Lung (tissue), 12 donors: ENCODE data around the gene PIAS2. TPM values are rescaled to one million over a fixed set of nuclear protein-coding genes. Genes with fewer than 3 reads are reported as not detected.

Experiments used
- ATAC-seq: fragments of 200-7000 bp; cut with Tn5 transposase; one replicate; pipeline ENCODE4 v1.9.1; 2020; ENCODE audit warnings: moderate number of reproducible peaks; ENCODE audit not compliant: insufficient read depth, low FRiP score
- DNase-seq, 3 donors: peaks; one replicate each; pipeline ENCODE4 v3.0.0-alpha.2; 2013 to 2017
- H3K27ac ChIP-seq, 2 donors: one replicate each; pipeline ENCODE4 v1.5.1; 2013; ENCODE audit warnings: mild to moderate bottlenecking in 2 of 2, moderate library complexity in 2 of 2, control low read depth in 1 of 2, inconsistent platforms in 1 of 2, low read depth in 1 of 2, low read length in 1 of 2
- H3K27me3 ChIP-seq, 3 donors: one replicate each; pipeline ENCODE4 v1.5.1; 2013; ENCODE audit warnings: low read length in 2 of 3; ENCODE audit not compliant: control insufficient read depth in 3 of 3, insufficient read depth in 3 of 3
- H3K36me3 ChIP-seq, 4 donors: one replicate each; pipeline ENCODE4 v1.5.1; 2013; ENCODE audit warnings: low read length in 4 of 4, mild to moderate bottlenecking in 1 of 4, moderate library complexity in 1 of 4; ENCODE audit not compliant: control insufficient read depth in 4 of 4, insufficient read depth in 4 of 4
- H3K4me1 ChIP-seq, 5 donors: one replicate each; pipeline ENCODE4 v1.5.1; 2013; ENCODE audit warnings: low read length in 5 of 5, mild to moderate bottlenecking in 2 of 5, moderate library complexity in 1 of 5; ENCODE audit not compliant: control insufficient read depth in 5 of 5, insufficient read depth in 5 of 5
- H3K4me3 ChIP-seq: one replicate; pipeline ENCODE4 v1.5.1; 2013; ENCODE audit warnings: mild to moderate bottlenecking, control low read depth, moderate library complexity
- H3K9ac ChIP-seq, 2 donors: one replicate each; pipeline ENCODE4 v1.5.1; 2013; ENCODE audit warnings: low read length in 2 of 2, control low read depth in 1 of 2; ENCODE audit not compliant: insufficient read depth in 1 of 2
- H3K9me3 ChIP-seq, 4 donors: one replicate each; pipeline ENCODE4 v1.5.1; 2013; ENCODE audit warnings: low read length in 3 of 4, mild to moderate bottlenecking in 1 of 4, moderate library complexity in 1 of 4; ENCODE audit not compliant: control insufficient read depth in 4 of 4, insufficient read depth in 3 of 4
- WGBS, 2 donors: extraction: QIAGEN DNeasy Blood & Tissue Kit; methylation state at CpG; one replicate each; pipeline ENCODE4 v1.1.7; 2013; 5-methylcytosine and 5-hydroxymethylcytosine counted together
- polyA plus RNA-seq, 2 donors: library from polyadenylated mRNA; stranded (reverse); fragments of 200-250 nt; gene quantifications; one replicate each; pipeline ENCODE4 v1.2.1, GENCODE V29; 2013
- total RNA-seq, 2 donors: library from RNA; depleted of rRNA in 1 of 2; stranded (reverse); fragments of >200 nt in 1 of 2; gene quantifications; one replicate each; pipeline ENCODE4 v1.2.1, GENCODE V29; 2014 to 2021
- TF ChIP-seq, protein P1 (sequence below): IDR thresholded peaks from 2 replicates; pipeline ENCODE4 v1.5.1; 2012; ENCODE audit warnings: mild to moderate bottlenecking; ENCODE audit errors: control extremely low read depth, extremely low read depth
- donor health status: control.
- donor health status: control.
- donor health status: Bipolar disorder and iron deficiency.
- donor health status: healthy.
- donor health status: DM: yes; HTN: yes; CAD: no.

The PIAS2 gene
- total and polyA plus RNA-seq, 4 donors, result 4.2 to 47.6 (median 18.0) TPM

DNA sequence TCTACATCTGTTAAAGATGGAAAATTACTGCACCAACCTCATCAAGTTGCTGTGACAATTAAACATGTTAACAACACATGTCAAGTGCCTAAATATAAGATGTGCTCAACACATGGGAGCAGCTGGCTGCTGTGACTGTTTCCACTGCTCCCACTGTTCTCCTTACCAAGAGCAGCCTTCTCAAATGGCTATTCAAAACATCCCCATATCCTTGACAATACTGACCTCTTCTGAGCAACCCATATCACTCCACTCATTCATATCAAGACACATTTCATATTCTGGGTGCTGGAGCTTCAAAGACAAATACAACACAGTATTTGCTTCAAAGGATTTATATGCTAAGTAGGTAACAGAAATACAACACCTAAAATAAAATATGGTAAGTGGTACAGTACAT lies 60.3 kb downstream of the PIAS2 start:
- peak in 1 of 3 donors; percentile 25 for DNase-seq
- no peak for ATAC-seq
- Histone ChIP-seq H3K27me3 (no peaks in the 10 kb centered on the region), H3K4me1 (no peaks in the 10 kb centered on the region), H3K27ac (no peak overlapping the region), H3K36me3 (peaks cover 0 to 9% (median 4%) of the 10 kb centered on the region in 4 donors), H3K9me3 (no peaks in the 10 kb centered on the region), H3K4me3 (no peak overlapping the region), H3K9ac (no peak overlapping the region)
- TF ChIP-seq, protein P1, sequence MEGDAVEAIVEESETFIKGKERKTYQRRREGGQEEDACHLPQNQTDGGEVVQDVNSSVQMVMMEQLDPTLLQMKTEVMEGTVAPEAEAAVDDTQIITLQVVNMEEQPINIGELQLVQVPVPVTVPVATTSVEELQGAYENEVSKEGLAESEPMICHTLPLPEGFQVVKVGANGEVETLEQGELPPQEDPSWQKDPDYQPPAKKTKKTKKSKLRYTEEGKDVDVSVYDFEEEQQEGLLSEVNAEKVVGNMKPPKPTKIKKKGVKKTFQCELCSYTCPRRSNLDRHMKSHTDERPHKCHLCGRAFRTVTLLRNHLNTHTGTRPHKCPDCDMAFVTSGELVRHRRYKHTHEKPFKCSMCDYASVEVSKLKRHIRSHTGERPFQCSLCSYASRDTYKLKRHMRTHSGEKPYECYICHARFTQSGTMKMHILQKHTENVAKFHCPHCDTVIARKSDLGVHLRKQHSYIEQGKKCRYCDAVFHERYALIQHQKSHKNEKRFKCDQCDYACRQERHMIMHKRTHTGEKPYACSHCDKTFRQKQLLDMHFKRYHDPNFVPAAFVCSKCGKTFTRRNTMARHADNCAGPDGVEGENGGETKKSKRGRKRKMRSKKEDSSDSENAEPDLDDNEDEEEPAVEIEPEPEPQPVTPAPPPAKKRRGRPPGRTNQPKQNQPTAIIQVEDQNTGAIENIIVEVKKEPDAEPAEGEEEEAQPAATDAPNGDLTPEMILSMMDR, result no peak

DNA sequence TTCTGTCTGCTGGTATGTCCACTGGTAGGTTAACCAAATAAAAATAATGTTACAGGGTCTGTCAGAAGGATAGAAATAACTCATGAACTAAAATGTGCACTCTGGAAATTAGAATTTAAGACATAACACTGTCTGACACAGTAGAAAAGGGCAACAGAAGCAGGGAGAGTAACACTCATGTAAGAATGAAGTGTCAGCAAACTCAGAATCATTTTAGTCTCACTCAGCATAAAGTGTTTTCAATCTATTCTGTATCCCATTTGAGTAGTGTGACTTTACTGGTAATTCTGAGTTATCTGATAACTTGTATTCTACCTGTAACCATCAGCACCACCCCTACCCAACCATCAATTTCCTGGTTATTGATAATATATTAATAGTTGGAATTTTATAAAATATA lies 68.3 kb downstream of the PIAS2 start:
- Histone ChIP-seq H3K4me3 (no peak overlapping the region), H3K9me3 (no peaks in the 10 kb centered on the region), H3K27me3 (no peaks in the 10 kb centered on the region), H3K9ac (no peak overlapping the region), H3K36me3 (peaks cover 0 to 4% (median 3%) of the 10 kb centered on the region in 4 donors), H3K27ac (no peak overlapping the region), H3K4me1 (no peaks in the 10 kb centered on the region)
- DNase-seq (no peak), ATAC-seq (no peak)
- TF ChIP-seq, protein P1, result no peak

DNA sequence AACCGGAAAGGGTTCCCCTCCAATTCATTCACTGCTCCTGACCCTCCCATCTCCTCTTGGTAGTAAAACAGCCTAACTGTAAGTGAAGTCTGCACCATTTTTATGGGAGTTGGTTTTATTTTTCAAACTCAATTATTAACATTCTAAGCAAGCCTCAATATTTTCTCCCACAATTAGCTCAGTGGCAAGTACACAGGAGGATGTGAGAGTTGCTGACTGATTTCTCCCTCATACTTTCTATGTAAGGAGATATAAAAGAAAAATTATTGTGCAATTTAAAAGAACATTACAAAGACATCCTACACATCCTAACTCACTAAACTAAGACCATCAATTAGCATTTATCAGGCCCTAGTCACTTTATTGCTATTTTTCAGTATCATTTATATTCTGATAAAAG lies 73.9 kb downstream of the PIAS2 start:
- Histone ChIP-seq H3K27ac (no peak overlapping the region), H3K4me3 (no peak overlapping the region), H3K27me3 (no peaks in the 10 kb centered on the region), H3K4me1 (no peaks in the 10 kb centered on the region), H3K9ac (no peak overlapping the region), H3K36me3 (peaks cover 0 to 4% (median under 1%) of the 10 kb centered on the region in 4 donors), H3K9me3 (no peaks in the 10 kb centered on the region)
- ATAC-seq, result no peak
- DNase-seq, result no peak
- WGBS, 2 donors, result 97 to 100% methylated on average over 1 of the region's 1 CpG
- TF ChIP-seq, protein P1, result no peak

DNA sequence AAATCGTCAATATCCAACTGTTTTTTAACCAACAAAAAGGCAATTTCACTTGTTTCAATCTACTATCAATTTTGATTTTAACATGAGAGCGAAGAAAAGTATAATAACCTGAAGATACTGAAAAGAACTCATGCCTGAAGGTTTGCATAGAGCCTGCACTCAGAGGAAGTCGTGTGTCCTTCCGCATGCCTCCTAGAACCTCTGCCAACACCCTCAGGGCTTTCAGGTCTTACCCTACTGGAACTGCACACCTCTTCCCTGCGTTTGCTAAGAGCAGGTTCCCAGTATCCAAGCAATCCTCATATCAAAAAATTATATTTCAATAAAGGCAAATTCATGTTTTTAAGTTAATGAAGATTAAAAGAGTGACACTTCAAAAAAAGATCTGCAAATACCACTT lies 74.7 kb downstream of the PIAS2 start:
- ATAC-seq, result no peak
- no peak overlapping the region for H3K4me3 ChIP-seq
- 96% methylated on average over 5 of the region's 5 CpGs for WGBS, 2 donors
- DNase-seq, result no peak
- no peaks in the 10 kb centered on the region for H3K27me3 ChIP-seq
- H3K27ac ChIP-seq, result no peak overlapping the region
- peaks cover 0 to 4% (median under 1%) of the 10 kb centered on the region in 4 donors for H3K36me3 ChIP-seq
- no peaks in the 10 kb centered on the region for H3K4me1 ChIP-seq
- H3K9ac ChIP-seq, result no peak overlapping the region
- TF ChIP-seq, protein P1, result no peak
- no peaks in the 10 kb centered on the region for H3K9me3 ChIP-seq
